Measurements from ENCODE around the gene RPL36. TPM values are rescaled to one million over a fixed set of nuclear protein-coding genes. Genes with fewer than 3 reads are reported as not detected.

Gene RPL36
- total and polyA plus RNA-seq, 2 of the 8 experiments (the other 6 are each of a cell fraction or from before 2014, with no cell fraction given), result 951 to 1,075 TPM

- Histone ChIP-seq H2BK120ac (replicated peaks; ENCODE audit: low read depth, low read length) (no peak overlapping the region), H3K23ac (ENCODE audit: insufficient read length) (no peak overlapping the region), H3K4ac (replicated peaks; ENCODE audit: insufficient read length, low read depth, low read length) (no peak overlapping the region), H3K4me1 (replicated peaks in 1 of 4; ENCODE audit: control insufficient read depth in 3 of 4, insufficient read depth in 4 of 4, low read length in 3 of 4) (no peaks in the 10 kb centered on the region; a peak in 1 of 7 replicates), H3K79me1 (ENCODE audit: low read depth, low read length) (peaks cover 13% of the 10 kb centered on the region), H2AK5ac (ENCODE audit: low read depth, low read length) (no peak overlapping the region), H3K23me2 (ENCODE audit: low read depth, low read length) (peaks cover 5% of the 10 kb centered on the region; the same call in 1 of the 2 replicates), H3K79me2 (ENCODE audit: control insufficient read depth in 1 of 2, insufficient read depth in 2 of 2, low read length in 2 of 2) (peaks cover 34 to 49% of the 10 kb centered on the region in 2 experiments), H3K27ac (ENCODE audit: low read depth, low read length) (no peak overlapping the region), H3K56ac (replicated peaks; ENCODE audit: insufficient read length, low read depth, low read length) (no peak overlapping the region), H3K27me3 (replicated peaks in 1 of 4; ENCODE audit: control insufficient read depth in 3 of 4, extremely low read depth in 1 of 4, insufficient read depth in 3 of 4, low read length in 3 of 4) (no peaks in the 10 kb centered on the region), H4K5ac (ENCODE audit: insufficient read length, low read depth, low read length) (no peak overlapping the region), H2BK12ac (ENCODE audit: low read depth, low read length) (no peak overlapping the region), H4K8ac (ENCODE audit: extremely low read depth, insufficient read depth, low read length) (no peak overlapping the region), H3K4me3 (ENCODE audit: extremely low read depth in 1 of 4, insufficient read depth in 2 of 4, low read depth in 3 of 4, low read length in 4 of 4) (no peak overlapping the region), H3K14ac (ENCODE audit: insufficient read length) (no peak overlapping the region), H3K9me3 (ENCODE audit: insufficient read depth in 2 of 2, low read depth in 1 of 2, low read length in 1 of 2) (no peaks in the 10 kb centered on the region), H3K4me2 (ENCODE audit: insufficient read depth in 1 of 2, low read depth in 2 of 2, low read length in 2 of 2) (no peak overlapping the region), H2AFZ (ENCODE audit: low read length) (no peak overlapping the region), H2BK15ac (ENCODE audit: low read length) (no peak overlapping the region), H3K18ac (ENCODE audit: extremely low read depth, low read length) (no peak overlapping the region), H2BK20ac (ENCODE audit: low read length) (no peak overlapping the region), H4K20me1 (replicated peaks in 1 of 2; ENCODE audit: control insufficient read depth in 1 of 2, insufficient read depth in 2 of 2, low read length in 2 of 2) (peaks cover 13 to 17% of the 10 kb centered on the region in 2 experiments), H3K9ac (replicated peaks in 1 of 4; ENCODE audit: extremely low read depth in 1 of 4, low read depth in 3 of 4, low read length in 3 of 4) (no peak overlapping the region), H2BK5ac (ENCODE audit: low read depth, low read length) (no peak overlapping the region), H4K91ac (replicated peaks; ENCODE audit: insufficient read length, low read length) (no peak overlapping the region), H3K36me3 (ENCODE audit: control insufficient read depth in 2 of 4, insufficient read depth in 4 of 4, low read length in 3 of 4) (peaks cover 30 to 47% (median 40%) of the 10 kb centered on the region in 4 experiments)
- 90% methylated on average over 10 of the region's 10 CpGs; no CpG with 5 or more reads in 1 of the 2 experiments for WGBS, 2 experiments (ENCODE audit: extremely low coverage in 1 of 2, insufficient coverage in 1 of 2, insufficient read length in 1 of 2, insufficient replicate concordance in 2 of 2, low coverage in 1 of 2, low lambda C conversion rate in 2 of 2, missing lambda C conversion rate in 1 of 2)
- POLR2A ChIA-PET (ENCODE audit: partially characterized antibody), result interaction anchor here (0.6 to 22.4 kb wide), 5 partner anchors 10 to 195 kb away, joined by 3 to 620 read pairs (median 4); partner anchors contain the start of genes HSD11B1L and RPL36
- FAIRE-seq (no peak), DNase-seq (ENCODE audit: low read depth in 1 of 2, low spot score in 2 of 2) (no peak)
- CTCF ChIA-PET (ENCODE audit: partially characterized antibody), result interaction anchor here (0.5 to 1.5 kb wide), 2 partner anchors 66 to 229 kb away, joined by 3 read pairs; no protein-coding TSS in a partner anchor
- TF ChIP-seq NRF1 (IDR thresholded peaks at IDR 0.05; ENCODE audit: low read depth, low read length), result no peak
- TF ChIP-seq TBP (IDR thresholded peaks at IDR 0.05; ENCODE audit: low read depth, low read length), result no peak
- TF ChIP-seq POLR2AphosphoS5 (IDR thresholded peaks at IDR 0.05; ENCODE audit: low read depth, low read length), result no peak
- TF ChIP-seq HDAC6 (IDR thresholded peaks at IDR 0.05; ENCODE audit: low read depth, low read length), result no peak
- TF ChIP-seq CBX8 (IDR thresholded peaks at IDR 0.05; ENCODE audit: borderline replicate concordance, low read depth, low read length), result no peak
- no peak for TF ChIP-seq MAX (IDR thresholded peaks at IDR 0.05)
- TF ChIP-seq E2F6 (IDR thresholded peaks at IDR 0.05), result no peak
- no peak for TF ChIP-seq SIX5 (IDR thresholded peaks at IDR 0.05; ENCODE audit: low read depth, low read length)
- no peak for TF ChIP-seq BCL11A (IDR thresholded peaks at IDR 0.05; ENCODE audit: low read depth in 2 of 2, low read length in 2 of 2)
Measured at GRCh38 chr19:5714816-5715215, 24.7 kb downstream of the RPL36 start.
